Measurements from ENCODE around the gene XPNPEP3. TPM values are rescaled to one million over a fixed set of nuclear protein-coding genes. Genes with fewer than 3 reads are reported as not detected.
A peak's percentile ranks its signal among the peaks of the same experiment; 100 is the strongest.

The XPNPEP3 gene
- total and polyA plus RNA-seq, 5 donors from 2014 or later = 2.4 to 15.3 (median 5.4) TPM

DNA sequence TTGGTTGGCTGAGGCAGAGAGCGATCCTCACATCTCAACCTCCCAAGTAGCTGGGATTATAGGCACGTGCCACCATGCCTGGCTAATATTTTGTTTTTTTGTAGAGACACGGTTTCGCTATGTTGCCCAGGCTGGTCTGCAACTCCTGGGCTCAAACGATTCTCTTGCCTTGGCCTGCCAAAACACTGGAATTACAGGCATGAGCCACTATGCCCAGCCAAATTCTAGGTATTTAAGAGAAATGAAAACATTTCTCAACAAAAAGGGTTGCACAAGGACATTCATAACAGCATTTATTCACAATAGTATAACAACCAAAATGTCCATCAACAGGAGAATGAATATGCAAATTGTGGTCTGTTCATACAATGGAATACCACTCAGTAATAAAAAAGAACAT, 62.5 kb downstream of the XPNPEP3 start:
- Mint-ChIP-seq H3K27ac (no peak overlapping the region), H3K27me3 (no peaks in the 10 kb centered on the region), H3K4me3 (no peak overlapping the region), H3K9me3 (no peaks in the 10 kb centered on the region), H3K4me1 (peaks cover 4 to 8% (median 6%) of the 10 kb centered on the region in 4 donors), H3K36me3 (peaks cover 15% of the 10 kb centered on the region)
- H3K27me3 ChIP-seq (ENCODE audit: control insufficient read depth, insufficient read depth, low read length) = no peaks in the 10 kb centered on the region
- DNase-seq = no peak
- H3K27ac ChIP-seq (ENCODE audit: insufficient read depth, low read length, poor library complexity, severe bottlenecking) = no peak overlapping the region
- peaks cover 4% of the 10 kb centered on the region for H3K4me1 ChIP-seq (ENCODE audit: control insufficient read depth, insufficient read depth, low read length, poor library complexity, severe bottlenecking)
- H3K4me3 ChIP-seq (ENCODE audit: low read depth, low read length) = no peak overlapping the region
- ATAC-seq (ENCODE audit: low read depth in 2 of 2) = no peak
- peaks cover 20% of the 10 kb centered on the region for H3K36me3 ChIP-seq (ENCODE audit: control insufficient read depth, insufficient read depth, low read length)
- no peaks in the 10 kb centered on the region for H3K9me3 ChIP-seq (ENCODE audit: control insufficient read depth in 2 of 2, low read length in 2 of 2)

DNA sequence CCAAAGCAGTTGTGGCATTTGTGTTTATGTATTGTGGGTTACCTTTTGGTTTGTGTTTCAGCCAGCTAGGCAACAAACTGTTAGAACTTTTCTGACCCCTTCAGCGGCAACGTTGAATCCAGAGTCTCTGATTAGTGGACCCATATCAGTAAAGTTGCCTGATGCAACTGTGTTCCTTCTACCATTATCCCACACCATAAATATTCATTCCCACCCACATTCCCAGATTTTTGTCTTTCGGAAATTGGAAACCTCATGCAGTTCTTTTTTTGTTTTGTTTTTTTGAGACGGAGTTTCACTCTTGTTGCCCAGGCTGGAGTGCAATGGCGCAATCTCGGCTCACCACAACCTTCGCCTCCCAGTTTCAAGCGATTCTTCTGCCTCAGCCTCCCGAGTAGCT, 63.6 kb downstream of the XPNPEP3 start:
- H3K27me3 ChIP-seq (ENCODE audit: control insufficient read depth, insufficient read depth, low read length) = no peaks in the 10 kb centered on the region
- H3K27me3 Mint-ChIP-seq = no peaks in the 10 kb centered on the region
- no peak overlapping the region for H3K27ac Mint-ChIP-seq
- DNase-seq (no peak), ATAC-seq (ENCODE audit: low read depth in 2 of 2) (no peak)
- no peaks in the 10 kb centered on the region for H3K9me3 Mint-ChIP-seq
- no peaks in the 10 kb centered on the region for H3K9me3 ChIP-seq (ENCODE audit: control insufficient read depth in 2 of 2, low read length in 2 of 2)
- no peak overlapping the region for H3K4me3 Mint-ChIP-seq
- H3K4me1 Mint-ChIP-seq = peaks cover 4 to 8% (median 6%) of the 10 kb centered on the region in 4 donors
- peaks cover 25% of the 10 kb centered on the region for H3K36me3 ChIP-seq (ENCODE audit: control insufficient read depth, insufficient read depth, low read length)
- no peak overlapping the region for H3K27ac ChIP-seq (ENCODE audit: insufficient read depth, low read length, poor library complexity, severe bottlenecking)
- peaks cover 4% of the 10 kb centered on the region for H3K4me1 ChIP-seq (ENCODE audit: control insufficient read depth, insufficient read depth, low read length, poor library complexity, severe bottlenecking)
- H3K4me3 ChIP-seq (ENCODE audit: low read depth, low read length) = no peak overlapping the region
- H3K36me3 Mint-ChIP-seq = peaks cover 25% of the 10 kb centered on the region

DNA sequence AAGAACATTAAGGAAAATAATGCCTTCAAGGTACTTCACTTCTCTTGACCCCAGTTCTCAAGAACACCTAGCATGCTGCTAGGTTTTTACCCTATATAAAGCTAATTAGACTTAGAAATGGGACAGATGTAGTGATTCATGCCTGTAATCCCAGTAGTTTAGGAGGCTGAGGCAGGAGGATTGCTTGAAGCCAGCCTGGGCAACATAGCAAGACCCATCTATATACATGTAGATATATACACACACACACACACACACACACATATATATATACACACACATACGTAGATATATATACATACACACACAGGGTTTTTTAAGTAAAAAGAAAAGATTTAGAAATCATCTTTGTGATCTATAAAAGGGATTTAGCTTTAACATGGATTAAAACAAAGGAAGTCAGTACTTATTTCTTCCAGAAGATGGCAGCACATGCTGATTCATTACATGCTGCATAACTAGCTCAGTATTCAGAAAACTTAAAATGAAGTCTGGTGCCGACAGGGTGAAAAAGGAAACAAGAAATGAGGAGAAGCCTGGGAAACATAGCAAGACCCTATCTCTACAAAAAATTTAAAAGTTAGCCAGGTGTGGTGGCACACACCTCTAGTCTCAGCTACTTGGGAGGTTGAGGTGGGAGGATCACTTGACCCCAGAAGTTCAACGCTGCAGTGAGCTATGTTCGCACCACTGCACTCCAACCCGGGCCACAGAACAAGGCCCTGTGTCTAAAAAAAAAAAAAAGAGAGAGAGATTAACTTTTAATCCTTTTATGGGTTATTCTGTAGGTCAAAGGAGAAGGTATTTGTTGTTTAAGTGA, 65.7 kb downstream of the XPNPEP3 start:
- H3K36me3 ChIP-seq (ENCODE audit: control insufficient read depth, insufficient read depth, low read length) = peaks cover 21% of the 10 kb centered on the region
- Mint-ChIP-seq H3K4me1 (peaks cover 5 to 8% (median 6%) of the 10 kb centered on the region in 4 donors), H3K27ac (peak overlapping the region; percentile 39 to 85 (median 65)), H3K36me3 (peaks cover 34% of the 10 kb centered on the region), H3K4me3 (peak overlapping the region in 2 of 4 donors; percentile 6 to 34), H3K27me3 (no peaks in the 10 kb centered on the region), H3K9me3 (no peaks in the 10 kb centered on the region)
- DNase-seq (peak in 2 of 3 donors; percentile 73 to 85), ATAC-seq (ENCODE audit: low read depth in 2 of 2) (peak; percentile 64 to 86)
- H3K4me3 ChIP-seq (ENCODE audit: low read depth, low read length) = peak overlapping the region; percentile 61
- H3K27ac ChIP-seq (ENCODE audit: insufficient read depth, low read length, poor library complexity, severe bottlenecking) = no peak overlapping the region
- peaks cover 4% of the 10 kb centered on the region for H3K4me1 ChIP-seq (ENCODE audit: control insufficient read depth, insufficient read depth, low read length, poor library complexity, severe bottlenecking)
- H3K9me3 ChIP-seq (ENCODE audit: control insufficient read depth in 2 of 2, low read length in 2 of 2) = no peaks in the 10 kb centered on the region
- no peaks in the 10 kb centered on the region for H3K27me3 ChIP-seq (ENCODE audit: control insufficient read depth, insufficient read depth, low read length)

DNA sequence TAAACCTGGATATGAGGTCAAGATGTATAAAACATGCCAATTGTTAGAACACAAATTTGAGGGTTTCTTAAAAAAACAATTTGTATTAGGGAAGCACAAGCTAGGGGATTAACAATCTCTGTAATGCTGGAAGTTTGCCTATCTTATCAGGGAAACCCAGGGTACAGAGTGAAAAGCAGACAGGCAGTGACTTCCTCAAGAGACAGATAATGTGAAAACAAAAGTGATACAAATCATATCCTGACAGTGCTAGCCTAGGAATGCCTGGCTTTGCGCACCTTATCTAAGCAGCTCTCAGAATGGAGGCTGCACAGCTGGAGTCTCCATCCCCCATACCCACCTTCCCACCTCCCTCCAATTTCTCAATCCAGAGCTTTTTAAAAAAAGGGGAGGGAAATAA, 71.7 kb downstream of the XPNPEP3 start:
- no peak overlapping the region for H3K4me3 ChIP-seq (ENCODE audit: low read depth, low read length)
- Mint-ChIP-seq H3K4me1 (peaks cover 0 to 2% (median 0%) of the 10 kb centered on the region in 4 donors), H3K27me3 (no peaks in the 10 kb centered on the region), H3K27ac (no peak overlapping the region), H3K9me3 (no peaks in the 10 kb centered on the region), H3K4me3 (no peak overlapping the region), H3K36me3 (peaks cover 35% of the 10 kb centered on the region)
- H3K27ac ChIP-seq (ENCODE audit: insufficient read depth, low read length, poor library complexity, severe bottlenecking) = no peak overlapping the region
- DNase-seq = no peak
- peaks cover 24% of the 10 kb centered on the region for H3K36me3 ChIP-seq (ENCODE audit: control insufficient read depth, insufficient read depth, low read length)
- no peaks in the 10 kb centered on the region for H3K4me1 ChIP-seq (ENCODE audit: control insufficient read depth, insufficient read depth, low read length, poor library complexity, severe bottlenecking)
- no peaks in the 10 kb centered on the region for H3K9me3 ChIP-seq (ENCODE audit: control insufficient read depth in 2 of 2, low read length in 2 of 2)
- no peaks in the 10 kb centered on the region for H3K27me3 ChIP-seq (ENCODE audit: control insufficient read depth, insufficient read depth, low read length)
- ATAC-seq (ENCODE audit: low read depth in 2 of 2) = no peak

DNA sequence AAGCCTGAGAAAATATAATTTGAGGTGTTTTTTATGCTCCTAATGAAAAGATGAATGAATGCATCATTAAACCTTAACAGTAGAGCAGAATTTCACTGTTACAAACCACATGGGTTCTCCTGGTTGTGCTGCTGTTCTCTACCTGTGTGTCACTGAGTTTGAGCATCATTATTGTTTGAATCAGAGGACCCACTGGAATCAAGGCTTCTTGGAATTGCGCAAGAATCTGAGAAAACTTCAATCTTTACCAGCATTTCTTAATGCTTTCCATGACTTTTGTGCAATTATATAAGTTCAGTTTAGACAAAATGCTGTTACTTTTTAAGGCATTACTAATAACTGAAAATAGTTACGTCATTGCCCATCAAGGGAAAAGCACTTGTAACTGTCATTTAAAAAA, 75.4 kb downstream of the XPNPEP3 start:
- H3K9me3 ChIP-seq (ENCODE audit: control insufficient read depth in 2 of 2, low read length in 2 of 2) = no peaks in the 10 kb centered on the region

DNA sequence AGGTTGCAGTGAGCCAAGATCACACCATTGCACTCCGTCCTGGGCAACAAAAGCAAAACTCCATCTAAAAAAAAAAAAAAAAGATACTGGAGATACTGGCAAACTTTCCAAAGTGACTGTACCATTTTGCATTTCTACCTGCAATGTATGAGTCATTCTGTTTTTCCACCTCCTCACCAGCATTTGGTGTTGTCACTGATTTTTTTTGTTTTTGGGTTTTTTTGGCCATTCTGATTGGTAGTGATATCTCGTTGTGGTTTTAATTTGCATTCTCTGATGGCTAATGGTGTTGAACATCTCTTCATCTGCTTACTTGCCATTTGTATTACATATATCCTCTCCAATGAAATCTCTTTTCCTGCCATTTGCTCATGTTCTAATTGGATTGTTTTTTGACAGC, 82.3 kb downstream of the XPNPEP3 start:
- H3K36me3 ChIP-seq (ENCODE audit: control insufficient read depth, insufficient read depth, low read length) = no peaks in the 10 kb centered on the region
- peak overlapping the region in 1 of 3 donors; percentile 70 for H3K27ac Mint-ChIP-seq
- ATAC-seq (ENCODE audit: low read depth in 2 of 2) = peak in 1 of 2 donors; percentile 31
- H3K4me3 ChIP-seq (ENCODE audit: low read depth, low read length) = no peak overlapping the region
- peak in 1 of 3 donors; percentile 21 for DNase-seq
- H3K27me3 Mint-ChIP-seq = no peaks in the 10 kb centered on the region
- H3K9me3 Mint-ChIP-seq = no peaks in the 10 kb centered on the region
- H3K4me1 Mint-ChIP-seq = peaks cover 0 to 6% (median 5%) of the 10 kb centered on the region in 4 donors
- no peaks in the 10 kb centered on the region for H3K36me3 Mint-ChIP-seq
- no peaks in the 10 kb centered on the region for H3K4me1 ChIP-seq (ENCODE audit: control insufficient read depth, insufficient read depth, low read length, poor library complexity, severe bottlenecking)
- no peak overlapping the region for H3K27ac ChIP-seq (ENCODE audit: insufficient read depth, low read length, poor library complexity, severe bottlenecking)
- no peaks in the 10 kb centered on the region for H3K9me3 ChIP-seq (ENCODE audit: control insufficient read depth in 2 of 2, low read length in 2 of 2)
- H3K4me3 Mint-ChIP-seq = no peak overlapping the region
- H3K27me3 ChIP-seq (ENCODE audit: control insufficient read depth, insufficient read depth, low read length) = no peaks in the 10 kb centered on the region

More for the DNA sequence above, 75.4 kb downstream of the XPNPEP3 start:
- H3K27me3 ChIP-seq (ENCODE audit: control insufficient read depth, insufficient read depth, low read length) = no peaks in the 10 kb centered on the region
- H3K9me3 Mint-ChIP-seq = no peaks in the 10 kb centered on the region
- H3K27me3 Mint-ChIP-seq = no peaks in the 10 kb centered on the region
- no peak overlapping the region for H3K27ac ChIP-seq (ENCODE audit: insufficient read depth, low read length, poor library complexity, severe bottlenecking)
- peaks cover 5% of the 10 kb centered on the region for H3K36me3 ChIP-seq (ENCODE audit: control insufficient read depth, insufficient read depth, low read length)
- H3K4me1 Mint-ChIP-seq = no peaks in the 10 kb centered on the region
- H3K36me3 Mint-ChIP-seq = peaks cover 8% of the 10 kb centered on the region
- H3K27ac Mint-ChIP-seq = no peak overlapping the region
- no peak for ATAC-seq (ENCODE audit: low read depth in 2 of 2)
- no peak for DNase-seq
- H3K4me3 ChIP-seq (ENCODE audit: low read depth, low read length) = no peak overlapping the region
- no peak overlapping the region for H3K4me3 Mint-ChIP-seq
- H3K4me1 ChIP-seq (ENCODE audit: control insufficient read depth, insufficient read depth, low read length, poor library complexity, severe bottlenecking) = no peaks in the 10 kb centered on the region

DNA sequence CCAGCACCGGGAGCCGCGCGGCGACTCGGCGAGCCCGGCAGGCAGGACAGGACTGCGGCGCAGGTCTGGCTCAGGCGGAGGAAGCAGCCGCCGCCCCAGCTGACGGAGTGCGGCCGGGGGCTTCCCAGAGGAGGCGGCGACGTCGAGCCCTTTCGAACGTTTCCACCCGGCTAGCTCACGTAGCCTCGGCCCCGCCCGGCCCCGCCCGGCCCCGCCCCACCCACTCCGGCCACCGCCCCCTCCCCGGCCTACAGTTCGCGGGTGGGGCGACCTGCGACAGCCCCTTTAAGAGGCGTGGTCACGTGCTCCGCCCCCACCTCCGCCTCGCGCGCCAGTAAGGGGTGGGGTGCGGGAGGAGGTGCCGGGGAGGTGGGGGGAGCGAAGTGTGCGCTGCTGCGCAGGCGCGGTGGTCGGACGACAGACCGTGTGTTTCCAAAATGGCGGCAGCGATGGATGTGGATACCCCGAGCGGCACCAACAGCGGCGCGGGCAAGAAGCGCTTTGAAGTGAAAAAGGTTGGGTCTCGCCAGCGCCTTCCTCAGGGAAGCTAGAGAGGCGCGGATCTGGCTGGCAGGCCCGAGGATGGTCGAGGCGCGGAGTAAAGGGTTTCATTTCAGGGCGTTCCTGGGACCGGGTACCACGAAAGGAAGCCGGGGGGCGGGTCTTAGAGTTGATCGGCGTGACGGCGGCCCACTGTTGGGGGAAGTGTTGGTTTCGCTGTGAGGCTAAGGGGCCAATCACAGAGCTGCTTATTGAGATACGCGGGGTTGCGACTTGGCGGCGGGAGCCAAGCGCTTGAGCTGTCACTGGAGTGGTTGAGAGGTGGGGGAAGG, 94.2 kb downstream of the XPNPEP3 start, which contains the start of gene RBX1:
Gene RBX1, plus strand, starts transcription at position 417 of the 833 bp plus-strand sequence. Its CDS starts 21 bp downstream, at position 438.
- ATAC-seq (ENCODE audit: low read depth in 2 of 2) (peak; percentile 82), DNase-seq (peak; percentile 98 to 100 (median 99))
- no peaks in the 10 kb centered on the region for H3K9me3 Mint-ChIP-seq
- H3K27ac Mint-ChIP-seq = peak within 1 kb of the TSS; percentile 98 to 100 (median 99)
- peak within 1 kb of the TSS; percentile 95 to 100 (median 98) for H3K4me3 Mint-ChIP-seq
- H3K27ac ChIP-seq (ENCODE audit: insufficient read depth, low read length, poor library complexity, severe bottlenecking) = peak within 1 kb of the TSS; percentile 99
- peaks cover 12% of the 10 kb centered on the region for H3K27me3 Mint-ChIP-seq
- no peaks in the 10 kb centered on the region for H3K9me3 ChIP-seq (ENCODE audit: control insufficient read depth in 2 of 2, low read length in 2 of 2)
- H3K36me3 Mint-ChIP-seq = peaks cover 12% of the 10 kb centered on the region
- H3K36me3 ChIP-seq (ENCODE audit: control insufficient read depth, insufficient read depth, low read length) = peaks cover 12% of the 10 kb centered on the region
- peak within 1 kb of the TSS; percentile 96 for H3K4me3 ChIP-seq (ENCODE audit: low read depth, low read length)
- H3K27me3 ChIP-seq (ENCODE audit: control insufficient read depth, insufficient read depth, low read length) = no peaks in the 10 kb centered on the region
- H3K4me1 ChIP-seq (ENCODE audit: control insufficient read depth, insufficient read depth, low read length, poor library complexity, severe bottlenecking) = peaks cover 38% of the 10 kb centered on the region
- peaks cover 11 to 51% (median 31%) of the 10 kb centered on the region in 4 donors for H3K4me1 Mint-ChIP-seq
